K562 (cell line): Measurements from ENCODE around the gene MOB3C. TPM values are rescaled to one million over a fixed set of nuclear protein-coding genes. Genes with fewer than 3 reads are reported as not detected.

Source experiments
- ATAC-seq: fragments of 200-7000 bp; cut with Tn5 transposase; 3 replicates; pipeline ENCODE4 v1.9.1; 2020; ENCODE audit warnings: moderate library complexity
- BruUV-seq: library from RNA; stranded (reverse); fragments of 400-500 nt; replicated peaks from 2 replicates; lab custom pipeline; 2021; lab: Mats Ljungman, UMichigan
- CTCF ChIA-PET: fragments of 300-600 bp; formaldehyde crosslinking; extraction: SDS; loops from one replicate; lab custom pipeline; 2021; ENCODE audit warnings: low intra/inter-chr PET ratio; lab: Yijun Ruan, JAX
- POLR2A ChIA-PET: fragments of 300-600, 350-650 bp; sonication (Branson Sonifier 250); formaldehyde crosslinking; extraction: SDS; loops from one replicate; lab custom pipeline; 2021; ENCODE audit warnings: antibody characterized with exemption, inconsistent platforms; lab: Yijun Ruan, JAX
- DNase-seq, 4 experiments: peaks; one replicate each; pipeline versions ENCODE4 v3.0.0 to v3.0.0-alpha.2; 2011 to 2018; ENCODE audit warnings: low spot score in 3 of 4, mixed read lengths in 3 of 4; ENCODE audit errors: extremely low read depth in 1 of 4
- FAIRE-seq: peaks from 2 replicates; lab custom pipeline; 2011; peaks lifted over from hg19 to GRCh38; lab: Jason Lieb, UNC
- H2AFZ ChIP-seq: 2 replicates; pipeline ENCODE4 v1.6.0; 2011; ENCODE audit warnings: low read depth, low read length, control low read depth, inconsistent platforms
- H3K27ac ChIP-seq: fragments of 200-600 bp; 3 replicates; pipeline ENCODE4 v1.8.0; 2011; ENCODE audit warnings: low read depth, mild to moderate bottlenecking, control low read depth, inconsistent platforms, low read length, moderate library complexity, mixed read lengths; ENCODE audit errors: extremely low read depth
- H3K27me3 ChIP-seq, 2 experiments: fragments of 300-600 bp in 1 of 2; 2 replicates in 1 of 2; 3 replicates in 1 of 2; pipeline versions ENCODE4 v1.6.0 to v1.8.0; 2011; ENCODE audit warnings: inconsistent platforms in 2 of 2, low read length in 2 of 2, mild to moderate bottlenecking in 1 of 2, mixed read lengths in 1 of 2, moderate library complexity in 1 of 2; ENCODE audit not compliant: control insufficient read depth in 2 of 2, insufficient read depth in 2 of 2
- H3K36me3 ChIP-seq: fragments of 300-600 bp; 3 replicates; pipeline ENCODE4 v1.8.0; 2011; ENCODE audit warnings: mild to moderate bottlenecking, low read length, inconsistent platforms; ENCODE audit not compliant: control insufficient read depth, insufficient read depth
- H3K4me1 ChIP-seq, 2 experiments: fragments of 200-600 bp in 1 of 2; replicated peaks in 1 of 2; 2 replicates in 1 of 2; 3 replicates in 1 of 2; pipeline versions ENCODE4 v1.5.1 to v1.8.0; 2011; ENCODE audit warnings: inconsistent platforms in 2 of 2, low read length in 2 of 2, mild to moderate bottlenecking in 1 of 2, mixed read lengths in 1 of 2, moderate library complexity in 1 of 2; ENCODE audit not compliant: control insufficient read depth in 2 of 2, insufficient read depth in 2 of 2
- H3K4me2 ChIP-seq: 2 replicates; pipeline ENCODE4 v1.6.1; 2011; ENCODE audit warnings: low read length, control low read depth, inconsistent platforms, mixed read lengths; ENCODE audit not compliant: insufficient read depth
- H3K4me3 ChIP-seq: fragments of 200-600 bp; sonication (generic), shearing (Covaris generic); 2 replicates; pipeline ENCODE4 v1.5.1; 2016; ENCODE audit warnings: control low read depth, inconsistent platforms
- H3K79me2 ChIP-seq: fragments of 200-600 bp; 3 replicates; pipeline ENCODE4 v1.8.0; 2011; ENCODE audit warnings: low read length, inconsistent platforms; ENCODE audit not compliant: control insufficient read depth, insufficient read depth
- H3K9ac ChIP-seq, 2 experiments: 2 replicates each; pipeline versions ENCODE4 v1.6.0 to v1.6.1; 2011; ENCODE audit warnings: low read depth in 2 of 2, low read length in 2 of 2, control low read depth in 1 of 2, inconsistent platforms in 1 of 2, mild to moderate bottlenecking in 1 of 2, mixed read lengths in 1 of 2; ENCODE audit not compliant: insufficient read depth in 1 of 2
- H3K9me1 ChIP-seq: one replicate; pipeline ENCODE4 v1.6.0; 2011; ENCODE audit warnings: inconsistent platforms, mild to moderate bottlenecking, low read length, moderate library complexity; ENCODE audit not compliant: control insufficient read depth, insufficient read depth
- H3K9me3 ChIP-seq: replicated peaks from 2 replicates; pipeline ENCODE4 v1.5.1; 2011; ENCODE audit warnings: low read depth, low read length, inconsistent platforms; ENCODE audit not compliant: control insufficient read depth, insufficient read depth
- H4K20me1 ChIP-seq: replicated peaks from 2 replicates; pipeline ENCODE4 v1.6.1; 2011; ENCODE audit warnings: low read length, inconsistent platforms, mixed read lengths; ENCODE audit not compliant: control insufficient read depth, insufficient read depth
- CAMTA2 ChIP-seq: fragments of 250-450 bp; sonication (Bioruptor Pico); conservative IDR thresholded peaks from 2 replicates; pipeline ENCODE4 v1.5.1; 2022
- HINFP ChIP-seq: fragments of 450-650 bp; conservative IDR thresholded peaks from 2 replicates; pipeline ENCODE4 v1.6.1; 2016; ENCODE audit warnings: missing genetic modification characterization, low read depth, mild to moderate bottlenecking, control low read depth, missing compliant biosample characterization
- ID3 ChIP-seq, 2 experiments: fragments of 250-450 bp in 1 of 2; fragments of 450-650 bp in 1 of 2; sonication (Bioruptor Pico) in 1 of 2; IDR thresholded peaks; 2 replicates each; pipeline versions ENCODE4 v1.6.1 to v1.8.0; 2016 to 2021; ENCODE audit warnings: mild to moderate bottlenecking in 2 of 2, moderate library complexity in 2 of 2, missing compliant biosample characterization in 1 of 2, missing genetic modification characterization in 1 of 2
- POLR2AphosphoS5 ChIP-seq: IDR thresholded peaks from 2 replicates; pipeline ENCODE4 v1.6.1; 2011; ENCODE audit warnings: mild to moderate bottlenecking, low read depth, low read length, moderate library complexity; ENCODE audit not compliant: control insufficient read depth, insufficient read depth
- PPARD ChIP-seq: fragments of 250-450 bp; sonication (Bioruptor Pico); IDR thresholded peaks from 2 replicates; pipeline ENCODE4 v1.8.0; 2022; ENCODE audit warnings: inconsistent platforms, mild to moderate bottlenecking, moderate library complexity
- TCFL5 ChIP-seq: fragments of 250-450 bp; sonication (Bioruptor Pico); conservative IDR thresholded peaks from 2 replicates; pipeline ENCODE4 v1.6.1; 2021; ENCODE audit warnings: mild to moderate bottlenecking, moderate library complexity, matching md5 sums
- ZBTB1 ChIP-seq: sonication (generic); formaldehyde crosslinking; IDR thresholded peaks from 2 replicates; pipeline ENCODE4 v1.8.1; 2023; ENCODE audit warnings: missing genetic modification reagents, low read depth, mild to moderate bottlenecking, borderline replicate concordance
- ZBTB33 ChIP-seq: sonication (generic); formaldehyde crosslinking; IDR thresholded peaks from 2 replicates; pipeline ENCODE4 v1.8.1; 2023; ENCODE audit warnings: mild to moderate bottlenecking, missing genetic modification reagents
- ZKSCAN1 ChIP-seq: fragments of 150-350 bp; IDR thresholded peaks from 2 replicates; pipeline ENCODE4 v1.6.1; 2016; ENCODE audit warnings: low read depth, low read length
- ZNF830 ChIP-seq: fragments of 250-450 bp; sonication (Bioruptor Pico); IDR thresholded peaks from 2 replicates; pipeline ENCODE4 v1.5.0; 2021; ENCODE audit warnings: mild to moderate bottlenecking
- WGBS: fragments of 100-300 bp; shearing (Covaris generic); methylation state at CpG from one replicate; pipeline ENCODE4 v1.1.6; 2016; ENCODE audit warnings: low coverage, mixed read lengths; ENCODE audit not compliant: insufficient coverage; ENCODE audit errors: missing lambda C conversion rate; 5-methylcytosine and 5-hydroxymethylcytosine counted together
- in situ Hi-C: fragments of 300-500 bp; cut with MboI; formaldehyde crosslinking; loops from 4 replicates; pipeline ENCODE4 v1.15.0; 2018; ENCODE audit warnings: inconsistent platforms, mixed read lengths
- intact Hi-C: fragments of 100-400 bp; cut with micrococcal nuclease; formaldehyde crosslinking; loops from 2 replicates; pipeline ENCODE4 v1.14.2; 2022
- polyA plus RNA-seq, 8 experiments: library from polyadenylated mRNA; depleted of rRNA in 4 of 8; stranded (reverse) in 5 of 8; unstranded in 3 of 8; fragments of >200 nt; fragmentation: Nextera tagmentation in 2 of 8; fragmentation: Illumina TruSeq in 1 of 8; extraction: Ambion mirVana in 2 of 8; extraction: Trizol in 1 of 8; gene quantifications; 2 replicates each; pipeline versions ENCODE4 v1.2.1 to v1.2.3, GENCODE V29; 2011 to 2014; ENCODE audit warnings: inconsistent platforms in 1 of 8, missing spikeins in 1 of 8
- total RNA-seq, 7 experiments: library from RNA; depleted of rRNA in 6 of 7; stranded (reverse); fragments of >200 nt in 6 of 7; fragmentation: Illumina TruSeq in 2 of 7; extraction: Trizol in 2 of 7; gene quantifications; 2 replicates each; pipeline versions ENCODE4 v1.2.1 to v1.2.3, GENCODE V29; 2011 to 2021; ENCODE audit warnings: low replicate concordance in 1 of 7

The MOB3C gene
- total and polyA plus RNA-seq, 9 of the 15 experiments (the other 6 are each of a cell fraction or from before 2014, with no cell fraction given) = 1.0 to 7.5 (median 3.7) TPM

- TF ChIP-seq POLR2AphosphoS5 = no peak
- no peak for TF ChIP-seq ID3 (CRISPR knock-in tag; IDR thresholded peaks at IDR 0.05)
- TF ChIP-seq ID3 (tag; IDR thresholded peaks at IDR 0.05) = no peak
- peaks cover 9% of the 10 kb centered on the region for H3K36me3 ChIP-seq
- intact Hi-C loops = no loop called here
- WGBS = 77% methylated on average over 3 of the region's 3 CpGs
- no peaks in the 10 kb centered on the region for H3K9me3 ChIP-seq
- ATAC-seq (no peak), FAIRE-seq (no peak), DNase-seq (no peak)
- H4K20me1 ChIP-seq = no peaks in the 10 kb centered on the region
- no peaks in the 10 kb centered on the region; a peak in 2 of 5 replicates for H3K4me1 ChIP-seq
- no TSS peak for BruUV-seq
- ChIA-PET POLR2A (interaction anchor here (0.9 to 1.1 kb wide), 2 partner anchors 12 to 15 kb away, joined by 3 to 4 read pairs; no protein-coding TSS in a partner anchor), CTCF (no interaction called here)
- no peaks in the 10 kb centered on the region for H3K79me2 ChIP-seq
- no peaks in the 10 kb centered on the region for H3K9me1 ChIP-seq
- no peak overlapping the region for H3K4me3 ChIP-seq
- in situ Hi-C loops = no loop called here
- no peak overlapping the region for H3K27ac ChIP-seq
- H3K9ac ChIP-seq = no peak overlapping the region
- H3K4me2 ChIP-seq = no peak overlapping the region
- no peaks in the 10 kb centered on the region for H3K27me3 ChIP-seq
- H2AFZ ChIP-seq = no peak overlapping the region
These were observed 31.0 kb upstream of the MOB3C start for GRCh38 chr1:46647611-46648010.

GRCh38 chr1:46646844-46647243 is 30.2 kb upstream of the MOB3C start:
- Histone ChIP-seq H3K4me2 (no peak overlapping the region), H3K79me2 (no peaks in the 10 kb centered on the region), H2AFZ (no peak overlapping the region), H3K9me3 (no peaks in the 10 kb centered on the region), H3K27me3 (no peaks in the 10 kb centered on the region), H3K4me1 (peaks cover 0 to 5% of the 10 kb centered on the region in 2 experiments; a peak in 3 of 5 replicates), H3K36me3 (peaks cover 5% of the 10 kb centered on the region), H3K4me3 (no peak overlapping the region), H3K27ac (no peak overlapping the region), H3K9ac (no peak overlapping the region), H4K20me1 (no peaks in the 10 kb centered on the region), H3K9me1 (no peaks in the 10 kb centered on the region)
- DNase-seq (no peak), FAIRE-seq (no peak), ATAC-seq (no peak)
- POLR2A ChIA-PET = interaction anchor here (1.0 kb wide), 1 partner anchor 10 kb away, joined by 3 read pairs; no protein-coding TSS in a partner anchor
- TF ChIP-seq ZBTB1 (CRISPR knock-in tag) (no peak), ZKSCAN1 (no peak), ZNF830 (CRISPR knock-in tag) (no peak), ZBTB33 (no peak), TCFL5 (CRISPR knock-in tag) (no peak), HINFP (tag) (no peak), PPARD (no peak), CAMTA2 (no peak)
- WGBS = 62% methylated on average over 2 of the region's 2 CpGs
- in situ Hi-C loops = no loop called here
- BruUV-seq = no TSS peak
- intact Hi-C loops = no loop called here
- CTCF ChIA-PET = no interaction called here
